ENCODE data around the gene SRSF4. TPM values are rescaled to one million over a fixed set of nuclear protein-coding genes. Genes with fewer than 3 reads are reported as not detected.

Gene SRSF4
- total and polyA plus RNA-seq, 2 of the 8 experiments (the other 6 are each of a cell fraction or from before 2014, with no cell fraction given), result 34.9 to 86.5 TPM

GRCh38 chr1:29157269-29157601, 24.5 kb downstream of the SRSF4 start (continued):
- no peak for TF ChIP-seq CTCF (IDR thresholded peaks at IDR 0.05; ENCODE audit: control extremely low read depth in 1 of 3, insufficient read depth in 1 of 3, low read depth in 1 of 3, low read length in 3 of 3)
- no peak for TF ChIP-seq HDAC2 (IDR thresholded peaks at IDR 0.05; ENCODE audit: borderline replicate concordance in 1 of 2, low read depth in 2 of 2, low read length in 2 of 2)
- TF ChIP-seq ATF2 (IDR thresholded peaks at IDR 0.05; ENCODE audit: low read length), result no peak
- TF ChIP-seq CHD7 (IDR thresholded peaks at IDR 0.05; ENCODE audit: insufficient replicate concordance, low read length), result no peak
- TF ChIP-seq CTBP2 (IDR thresholded peaks at IDR 0.05; ENCODE audit: borderline replicate concordance, insufficient read depth, insufficient read length, low read length), result no peak
- TF ChIP-seq TAF1 (IDR thresholded peaks at IDR 0.05; ENCODE audit: low read depth, low read length), result no peak

Data from H1 (cell line).